Body of pancreas (tissue), 4 donors: ENCODE data around the gene FCGR3A. TPM values are rescaled to one million over a fixed set of nuclear protein-coding genes. Genes with fewer than 3 reads are reported as not detected.
A peak's percentile ranks its signal among the peaks of the same experiment; 100 is the strongest.

Experiments
- ATAC-seq: fragments of 150-250 bp; one replicate; pipeline ENCODE4 v1.9.1; 2016
- DNase-seq, 4 donors: peaks; one replicate each; pipeline ENCODE4 v3.0.0-alpha.2; 2019
- H3K27ac ChIP-seq, 4 donors: fragments of 200-600 bp; sonication (generic); 1 replicate in 3 of 4; 2 replicates in 1 of 4; pipeline versions ENCODE4 v1.5.1 to v1.6.1; 2016 to 2019; ENCODE audit warnings: mild to moderate bottlenecking in 1 of 4, mixed read lengths in 1 of 4, moderate library complexity in 1 of 4
- H3K27me3 ChIP-seq, 2 donors: fragments of 200-600 bp; sonication (generic); one replicate each; pipeline ENCODE4 v1.6.0; 2016; ENCODE audit warnings: mild to moderate bottlenecking in 1 of 2
- H3K36me3 ChIP-seq, 2 donors: fragments of 200-600 bp; sonication (generic); replicated peaks in 1 of 2; 2 replicates each; pipeline ENCODE4 v1.5.1; 2016; ENCODE audit warnings: low read depth in 2 of 2; ENCODE audit not compliant: insufficient read depth in 1 of 2
- H3K4me1 ChIP-seq: fragments of 200-600 bp; sonication (generic); one replicate; pipeline ENCODE4 v1.6.0; 2016
- H3K4me3 ChIP-seq, 2 donors: fragments of 200-600 bp; sonication (generic); 1 replicate in 1 of 2; 2 replicates in 1 of 2; pipeline ENCODE4 v1.5.1; 2016 to 2019
- H3K9me3 ChIP-seq, 3 donors: fragments of 200-600 bp; sonication (generic); 1 replicate in 2 of 3; 2 replicates in 1 of 3; pipeline ENCODE4 v1.5.1; 2016
- POLR2A ChIP-seq, 3 donors: fragments of 450-650 bp; IDR thresholded peaks; one replicate each; pipeline ENCODE4 v1.6.1; 2016; ENCODE audit warnings: antibody characterized with exemption in 3 of 3, mild to moderate bottlenecking in 2 of 3
- WGBS, 2 donors: methylation state at CpG; one replicate each; pipeline ENCODE4 v1.1.5; 2017; 5-methylcytosine and 5-hydroxymethylcytosine counted together
- intact Hi-C: fragments of 100-400 bp; cut with DNase I; formaldehyde crosslinking; loops from one replicate; pipeline ENCODE4 v1.15.1; 2023
- total RNA-seq, 2 donors: library from RNA; depleted of rRNA; stranded (reverse); fragments of >200 nt; gene quantifications; one replicate each; pipeline ENCODE4 v1.1.0, GENCODE V29; 2016
- TF ChIP-seq, protein P1 (sequence below), 7 experiments: fragments of 450-650 bp in 4 of 7; fragments of 200-600 bp in 3 of 7; sonication (generic) in 3 of 7; IDR thresholded peaks; one replicate each; pipeline ENCODE4 v1.5.1; 2016 to 2019; ENCODE audit warnings: antibody characterized with exemption in 7 of 7

The FCGR3A gene
- total RNA-seq, 2 donors from 2014 or later = 5.2 TPM; not detected in 1

DNA sequence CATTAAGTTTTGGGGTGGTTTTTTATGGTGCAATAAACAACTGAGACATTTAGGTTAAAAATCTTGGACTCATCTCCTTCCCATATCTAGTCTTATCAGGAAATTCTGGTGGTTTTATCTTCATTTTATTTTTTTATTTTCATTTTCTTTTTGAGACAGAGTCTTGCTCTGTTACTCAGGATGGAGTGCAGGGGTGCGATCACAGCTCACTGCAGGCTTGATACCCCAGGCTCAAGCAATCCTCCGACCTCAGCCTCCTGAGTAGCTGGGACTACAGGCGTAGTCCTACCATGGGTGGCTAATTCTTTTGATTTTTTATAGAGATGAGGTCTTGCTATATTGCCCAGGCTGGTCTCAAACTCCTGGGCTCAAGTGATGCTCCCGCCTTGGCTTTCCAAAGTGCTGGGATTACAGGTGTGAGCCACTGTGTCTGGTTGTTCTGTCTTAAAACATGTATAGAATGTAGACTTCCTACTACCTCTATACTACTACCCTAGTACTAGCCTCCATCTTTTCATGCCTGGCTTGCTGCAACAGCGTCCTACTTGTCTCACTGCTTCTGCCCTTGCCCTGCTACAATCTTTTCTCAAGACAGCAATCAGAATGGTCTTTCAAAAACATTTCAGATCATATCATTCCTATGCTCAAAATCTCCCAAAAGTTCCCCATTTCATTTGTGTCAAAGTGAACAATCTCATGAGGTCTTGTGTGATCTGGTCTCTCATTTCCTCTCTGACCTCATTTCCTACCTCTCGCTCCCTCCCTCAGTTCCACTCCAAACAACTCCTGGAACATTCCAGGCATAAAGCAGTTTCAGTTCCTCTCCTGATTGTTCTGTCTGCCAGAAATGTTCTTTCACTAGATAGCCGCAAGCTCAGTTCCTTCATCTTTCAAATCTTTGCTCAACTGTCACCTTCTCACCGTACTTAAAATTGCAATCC, 50.2 kb downstream of the FCGR3A start:
- DNase-seq = peak in 1 of 4 donors; percentile 29
- Histone ChIP-seq H3K36me3 (no peaks in the 10 kb centered on the region), H3K9me3 (no peaks in the 10 kb centered on the region), H3K4me3 (no peak overlapping the region), H3K27ac (peak overlapping the region in 1 of 4 donors; percentile 40), H3K4me1 (no peaks in the 10 kb centered on the region), H3K27me3 (peaks cover 0 to 3% of the 10 kb centered on the region in 2 donors)
- 70 to 79% methylated on average over 8 of the region's 8 CpGs for WGBS, 2 donors
- no peak for TF ChIP-seq POLR2A (IDR thresholded peaks at IDR 0.05)
- TF ChIP-seq, protein P1, sequence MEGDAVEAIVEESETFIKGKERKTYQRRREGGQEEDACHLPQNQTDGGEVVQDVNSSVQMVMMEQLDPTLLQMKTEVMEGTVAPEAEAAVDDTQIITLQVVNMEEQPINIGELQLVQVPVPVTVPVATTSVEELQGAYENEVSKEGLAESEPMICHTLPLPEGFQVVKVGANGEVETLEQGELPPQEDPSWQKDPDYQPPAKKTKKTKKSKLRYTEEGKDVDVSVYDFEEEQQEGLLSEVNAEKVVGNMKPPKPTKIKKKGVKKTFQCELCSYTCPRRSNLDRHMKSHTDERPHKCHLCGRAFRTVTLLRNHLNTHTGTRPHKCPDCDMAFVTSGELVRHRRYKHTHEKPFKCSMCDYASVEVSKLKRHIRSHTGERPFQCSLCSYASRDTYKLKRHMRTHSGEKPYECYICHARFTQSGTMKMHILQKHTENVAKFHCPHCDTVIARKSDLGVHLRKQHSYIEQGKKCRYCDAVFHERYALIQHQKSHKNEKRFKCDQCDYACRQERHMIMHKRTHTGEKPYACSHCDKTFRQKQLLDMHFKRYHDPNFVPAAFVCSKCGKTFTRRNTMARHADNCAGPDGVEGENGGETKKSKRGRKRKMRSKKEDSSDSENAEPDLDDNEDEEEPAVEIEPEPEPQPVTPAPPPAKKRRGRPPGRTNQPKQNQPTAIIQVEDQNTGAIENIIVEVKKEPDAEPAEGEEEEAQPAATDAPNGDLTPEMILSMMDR (IDR thresholded peaks at IDR 0.05) = no peak
- intact Hi-C loops = no loop called here
- ATAC-seq = no peak

- no peak for DNase-seq
- no peak overlapping the region for H3K4me3 ChIP-seq
These were observed 51.0 kb downstream of the FCGR3A start for GRCh38 chr1:161498646-161499045.

GRCh38 chr1:161497961-161498360, 51.7 kb downstream of the FCGR3A start:
- Histone ChIP-seq H3K27me3 (peaks cover 0 to 3% of the 10 kb centered on the region in 2 donors), H3K4me1 (no peaks in the 10 kb centered on the region), H3K4me3 (no peak overlapping the region), H3K36me3 (no peaks in the 10 kb centered on the region), H3K9me3 (no peaks in the 10 kb centered on the region), H3K27ac (no peak overlapping the region)
- no peak for TF ChIP-seq POLR2A (IDR thresholded peaks at IDR 0.05)
- TF ChIP-seq, protein P1 (IDR thresholded peaks at IDR 0.05) = no peak
- ATAC-seq (no peak), DNase-seq (no peak)
- 77 to 81% methylated on average over 1 of the region's 1 CpG for WGBS, 2 donors
- intact Hi-C loops = no loop called here

More at GRCh38 chr1:161498646-161499045, 51.0 kb downstream of the FCGR3A start:
- no peaks in the 10 kb centered on the region for H3K36me3 ChIP-seq
- H3K27me3 ChIP-seq = peaks cover 0 to 3% of the 10 kb centered on the region in 2 donors
- no peaks in the 10 kb centered on the region for H3K9me3 ChIP-seq
- TF ChIP-seq, protein P1 (IDR thresholded peaks at IDR 0.05) = no peak
- TF ChIP-seq POLR2A (IDR thresholded peaks at IDR 0.05) = no peak
- 86 to 87% methylated on average over 2 of the region's 2 CpGs for WGBS, 2 donors
- intact Hi-C loops = no loop called here
- no peak overlapping the region for H3K27ac ChIP-seq
- ATAC-seq = no peak
- no peaks in the 10 kb centered on the region for H3K4me1 ChIP-seq

- DNase-seq (no peak), ATAC-seq (no peak)
- intact Hi-C loops = no loop called here
- no peaks in the 10 kb centered on the region for H3K36me3 ChIP-seq
- no peak overlapping the region for H3K4me3 ChIP-seq
- no peaks in the 10 kb centered on the region for H3K9me3 ChIP-seq
- no peaks in the 10 kb centered on the region for H3K27me3 ChIP-seq
- no peaks in the 10 kb centered on the region for H3K4me1 ChIP-seq
- no peak for TF ChIP-seq POLR2A (IDR thresholded peaks at IDR 0.05)
- TF ChIP-seq, protein P1 (IDR thresholded peaks at IDR 0.05) = no peak
- no peak overlapping the region for H3K27ac ChIP-seq
These were observed 54.1 kb downstream of the FCGR3A start for GRCh38 chr1:161495490-161495889.
